Measurements from ENCODE around the gene CYSTM1.

The CYSTM1 gene

DNA sequence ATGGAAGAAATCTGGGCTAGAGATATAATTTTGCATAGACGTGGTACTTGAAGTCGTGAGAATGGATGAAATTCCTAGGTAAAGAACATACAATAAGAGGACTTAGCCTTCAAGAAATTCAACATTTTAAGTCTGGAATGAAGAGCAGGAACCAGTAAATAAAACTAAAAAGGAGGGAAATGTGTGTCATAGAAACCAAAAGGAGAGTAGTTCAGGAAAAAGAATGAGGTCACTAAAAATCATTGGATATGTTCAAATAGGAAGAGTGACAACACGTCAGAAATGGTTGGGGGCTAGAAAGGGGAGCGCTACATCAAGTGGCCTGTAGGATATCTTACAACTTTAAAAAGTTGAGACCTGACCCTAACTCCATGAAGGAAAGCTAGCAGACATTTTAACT is 83.9 kb downstream of the CYSTM1 start:
- Mint-ChIP-seq H3K4me1 (peaks cover 45% of the 10 kb centered on the region), H3K27ac (peak overlapping the region; percentile 82), H3K36me3 (peaks cover 22% of the 10 kb centered on the region), H3K4me3 (peak overlapping the region; percentile 9), H3K9me3 (no peaks in the 10 kb centered on the region), H3K27me3 (no peaks in the 10 kb centered on the region)

DNA sequence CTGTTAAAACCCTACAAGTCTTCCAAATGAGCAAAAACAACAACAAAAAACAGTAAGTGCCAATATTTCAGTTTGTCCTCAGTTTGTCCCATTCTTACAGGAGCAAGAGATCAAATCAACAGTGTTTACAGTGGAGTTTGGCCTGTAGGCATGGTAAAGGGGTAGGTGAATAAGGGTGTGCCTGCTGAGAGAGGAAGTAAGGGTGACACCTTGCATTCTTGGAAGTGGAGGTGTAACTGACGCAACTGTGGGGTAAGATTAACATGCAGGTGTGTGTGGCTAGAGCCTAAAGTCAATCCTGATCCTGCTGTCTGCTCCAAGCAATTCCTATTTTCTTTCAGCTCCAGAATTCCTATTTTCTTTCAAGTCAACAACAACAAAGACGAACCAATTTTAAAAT is 84.5 kb downstream of the CYSTM1 start:
- Mint-ChIP-seq H3K27me3 (no peaks in the 10 kb centered on the region), H3K9me3 (no peaks in the 10 kb centered on the region)

DNA sequence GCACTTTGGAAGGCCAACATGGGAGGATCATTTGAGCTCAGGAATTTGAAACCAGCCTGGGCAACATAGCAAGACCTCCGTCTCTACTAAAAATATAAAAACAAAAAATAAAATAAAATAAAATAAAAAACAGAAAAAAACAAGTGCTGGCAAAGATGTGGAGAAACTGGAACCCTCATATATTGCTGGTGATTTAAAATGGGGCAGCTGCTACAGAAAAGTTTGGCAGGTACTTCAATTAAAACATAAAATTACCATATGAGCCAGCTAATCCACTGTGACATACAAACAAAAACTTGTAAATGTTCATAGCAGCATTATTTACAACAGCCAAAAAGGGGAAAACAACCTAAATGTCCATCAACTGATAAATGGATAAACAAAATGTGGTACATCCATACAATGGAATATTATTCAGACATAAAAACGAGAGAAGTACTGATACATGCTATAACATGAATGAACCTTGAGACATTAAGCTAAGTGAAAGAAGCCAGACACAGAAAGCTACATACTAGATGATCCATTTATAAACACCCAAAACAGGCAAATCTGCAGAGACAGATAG is 85.2 kb downstream of the CYSTM1 start:
- Mint-ChIP-seq H3K36me3 (peaks cover 24% of the 10 kb centered on the region), H3K4me1 (peaks cover 52% of the 10 kb centered on the region), H3K27ac (no peak overlapping the region), H3K4me3 (no peak overlapping the region), H3K9me3 (no peaks in the 10 kb centered on the region), H3K27me3 (no peaks in the 10 kb centered on the region)

More for the DNA sequence above, 84.5 kb downstream of the CYSTM1 start:
- peaks cover 24% of the 10 kb centered on the region for H3K36me3 Mint-ChIP-seq
- peak overlapping the region; percentile 68 for H3K27ac Mint-ChIP-seq
- peaks cover 49% of the 10 kb centered on the region for H3K4me1 Mint-ChIP-seq
- H3K4me3 Mint-ChIP-seq, result peak overlapping the region; percentile 28

DNA sequence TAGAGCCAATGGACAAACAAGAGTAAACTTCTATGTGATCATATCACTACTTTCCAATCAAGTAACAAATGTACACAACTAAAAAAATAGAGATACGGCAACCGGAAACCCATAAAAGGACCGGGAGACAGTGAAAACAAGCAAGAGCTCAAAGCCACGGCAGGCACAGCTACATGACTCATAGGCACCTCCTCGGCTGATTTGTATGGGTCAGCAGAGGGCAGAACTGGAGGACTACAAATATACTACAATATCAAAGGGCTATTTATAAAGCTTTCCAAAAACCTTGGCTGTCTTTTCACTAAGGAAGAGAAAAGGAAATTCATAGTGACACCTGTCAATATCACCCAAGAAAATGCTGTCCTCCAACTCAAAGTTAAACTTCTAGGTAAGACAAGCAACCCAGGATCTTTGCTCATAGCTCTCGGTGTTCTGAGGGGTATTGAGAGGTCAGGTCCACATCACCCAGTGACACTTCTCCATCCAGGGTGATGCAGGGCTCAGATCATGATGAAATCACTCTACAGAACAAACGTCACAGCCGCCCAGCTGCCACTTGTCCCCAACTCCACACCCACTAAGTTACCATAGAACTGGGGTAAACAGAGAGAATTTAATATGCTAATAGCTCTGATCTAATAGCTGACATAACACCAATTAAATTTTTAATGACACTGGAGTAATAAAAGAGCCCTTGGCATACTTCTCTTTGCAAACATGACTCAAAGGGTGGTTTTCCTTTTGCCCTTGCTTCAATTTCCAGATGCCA is 86.6 kb downstream of the CYSTM1 start:
- Mint-ChIP-seq H3K4me1 (peaks cover 66% of the 10 kb centered on the region), H3K27me3 (no peaks in the 10 kb centered on the region), H3K9me3 (no peaks in the 10 kb centered on the region), H3K27ac (peak overlapping the region; percentile 67), H3K36me3 (peaks cover 24% of the 10 kb centered on the region), H3K4me3 (no peak overlapping the region)

DNA sequence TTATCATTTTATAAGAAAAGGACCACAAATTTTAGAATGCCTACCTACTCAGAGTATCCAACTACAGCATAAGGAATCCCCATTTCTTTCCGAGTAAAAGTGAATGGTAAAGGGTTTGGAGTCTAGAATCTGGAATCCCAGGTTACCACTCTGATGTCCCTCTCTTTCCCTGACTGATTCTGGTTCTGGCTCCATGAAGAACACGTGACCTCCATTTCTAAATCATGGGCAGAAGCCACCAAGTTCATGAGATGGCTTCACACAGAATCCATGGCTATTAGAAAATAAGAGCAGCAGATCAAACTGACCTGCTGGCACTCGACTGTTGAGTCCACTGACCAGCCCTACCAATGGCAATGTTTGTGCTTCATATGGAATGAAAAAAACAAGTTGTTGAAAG is 87.2 kb downstream of the CYSTM1 start:
- no peaks in the 10 kb centered on the region for H3K9me3 Mint-ChIP-seq
- H3K27ac Mint-ChIP-seq, result no peak overlapping the region
- no peaks in the 10 kb centered on the region for H3K27me3 Mint-ChIP-seq
- peaks cover 71% of the 10 kb centered on the region for H3K4me1 Mint-ChIP-seq
- H3K4me3 Mint-ChIP-seq, result no peak overlapping the region
- peaks cover 23% of the 10 kb centered on the region for H3K36me3 Mint-ChIP-seq

DNA sequence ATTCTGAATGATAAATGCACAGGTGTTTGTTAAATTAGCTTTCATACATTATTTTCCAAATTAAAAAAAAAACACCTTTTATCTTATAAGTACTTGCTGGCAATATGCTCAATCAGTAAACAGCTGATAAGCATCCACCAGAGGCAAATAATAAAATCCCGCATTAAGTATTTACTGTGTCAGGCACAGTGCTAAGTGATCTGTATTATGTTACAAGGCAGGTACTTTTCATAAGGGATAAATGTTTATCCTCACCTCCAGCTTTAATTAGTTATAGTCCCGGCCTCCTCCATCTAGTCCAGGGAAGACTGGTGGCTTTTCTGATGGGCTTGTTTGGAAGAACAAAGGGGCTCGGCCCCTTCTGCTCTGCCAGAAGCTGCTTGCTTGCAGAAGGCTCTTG is 87.9 kb downstream of the CYSTM1 start:
- Mint-ChIP-seq H3K4me3 (no peak overlapping the region), H3K27me3 (no peaks in the 10 kb centered on the region), H3K36me3 (peaks cover 18% of the 10 kb centered on the region), H3K9me3 (no peaks in the 10 kb centered on the region), H3K27ac (no peak overlapping the region), H3K4me1 (peaks cover 71% of the 10 kb centered on the region)

DNA sequence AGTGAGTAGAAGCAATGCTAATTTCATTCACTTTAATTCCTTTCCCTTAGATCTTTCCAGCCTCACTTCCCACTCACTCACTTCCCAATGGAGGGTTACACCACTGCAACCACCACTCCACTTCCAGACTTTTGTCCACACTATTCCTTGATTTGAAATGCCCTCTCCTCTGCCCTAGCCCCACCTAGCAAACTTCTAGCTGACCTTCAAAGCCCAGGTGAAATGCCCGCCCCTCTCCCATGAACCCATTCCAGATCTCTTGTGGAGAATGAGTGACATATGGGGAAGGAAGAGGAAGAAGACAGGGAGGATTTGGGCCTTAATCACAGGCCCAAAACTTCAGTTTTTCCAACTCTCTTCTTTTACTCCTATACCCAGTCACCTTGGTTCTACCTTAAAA is 90.9 kb downstream of the CYSTM1 start:
- Mint-ChIP-seq H3K27me3 (no peaks in the 10 kb centered on the region), H3K4me3 (no peak overlapping the region), H3K27ac (peak overlapping the region; percentile 9), H3K4me1 (peaks cover 58% of the 10 kb centered on the region), H3K9me3 (no peaks in the 10 kb centered on the region), H3K36me3 (peaks cover 9% of the 10 kb centered on the region)

DNA sequence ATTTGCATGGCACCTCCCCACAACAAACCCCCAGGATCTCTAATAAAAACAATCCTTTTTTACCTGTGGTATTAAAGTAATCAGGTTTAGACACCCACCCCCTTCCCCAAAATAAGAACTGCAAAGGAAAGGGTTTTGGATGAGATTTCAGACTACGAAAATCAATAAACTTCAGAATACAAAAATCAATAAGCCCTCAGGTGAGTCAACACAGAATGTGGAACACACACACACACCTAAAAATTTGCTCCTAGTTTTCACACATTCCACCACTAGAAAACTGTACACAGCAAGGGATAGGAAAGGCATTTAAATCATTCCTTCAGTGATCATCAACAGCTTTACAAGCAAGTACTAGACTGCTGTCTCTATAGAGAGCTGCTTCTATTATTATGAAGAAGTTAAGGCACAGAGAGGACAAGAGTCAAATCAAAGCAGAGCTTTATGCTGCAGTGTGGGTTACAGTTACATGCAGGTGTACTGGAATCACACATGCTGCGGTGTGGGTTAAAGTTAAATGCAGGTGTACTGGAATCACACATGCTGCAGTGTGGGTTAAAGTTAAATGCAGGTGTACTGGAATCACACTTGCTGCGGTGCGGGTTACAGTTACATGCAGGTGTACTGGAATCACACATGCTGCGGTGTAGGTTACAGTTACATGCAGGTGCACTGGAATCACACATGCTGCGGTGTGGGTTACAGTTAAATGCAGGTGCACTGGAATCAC is 91.6 kb downstream of the CYSTM1 start:
- no peaks in the 10 kb centered on the region for H3K27me3 Mint-ChIP-seq
- H3K4me3 Mint-ChIP-seq, result peak overlapping the region; percentile 39
- peak overlapping the region; percentile 9 for H3K27ac Mint-ChIP-seq
- H3K36me3 Mint-ChIP-seq, result peaks cover 9% of the 10 kb centered on the region
- peaks cover 52% of the 10 kb centered on the region for H3K4me1 Mint-ChIP-seq
- no peaks in the 10 kb centered on the region for H3K9me3 Mint-ChIP-seq

DNA sequence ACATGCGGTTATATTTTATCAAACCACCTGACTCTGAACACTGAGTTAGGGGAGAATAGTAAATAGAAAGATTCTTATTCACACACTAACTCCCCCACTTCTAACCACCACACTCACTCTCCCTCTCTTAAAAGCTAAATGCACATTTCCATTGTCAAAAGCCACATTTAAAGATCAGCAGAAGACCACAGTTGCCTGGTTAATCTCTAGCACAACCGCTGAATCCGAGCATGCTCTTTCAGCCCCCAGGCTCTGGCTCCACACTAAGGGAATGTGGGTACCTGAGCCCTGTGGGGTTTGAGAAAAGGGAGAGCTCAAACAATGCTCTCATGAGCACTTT is 92.2 kb downstream of the CYSTM1 start:
- peaks cover 50% of the 10 kb centered on the region for H3K4me1 Mint-ChIP-seq

DNA sequence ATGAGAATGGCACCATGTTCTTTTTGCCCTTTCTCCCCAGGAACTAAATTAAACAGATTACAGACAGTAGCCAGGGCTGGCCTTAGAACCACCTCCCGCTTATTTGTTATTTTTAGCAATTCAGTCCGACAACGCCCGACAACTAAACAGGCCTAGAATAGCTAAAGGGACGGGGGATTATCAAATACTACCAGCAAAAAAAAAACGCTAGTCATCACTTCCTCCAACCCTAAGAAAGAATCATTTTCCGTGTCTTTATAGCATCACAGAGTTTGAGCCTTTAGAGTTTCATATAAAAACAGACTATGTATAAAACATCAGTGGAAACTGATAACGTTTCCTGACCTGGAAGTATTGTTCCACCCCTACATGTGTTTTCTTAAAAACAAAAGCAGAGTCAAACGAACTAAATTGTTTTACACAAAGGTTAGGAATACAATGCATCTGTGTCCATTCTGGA is 92.6 kb downstream of the CYSTM1 start:
- Mint-ChIP-seq H3K9me3 (no peaks in the 10 kb centered on the region), H3K4me3 (peak overlapping the region; percentile 44), H3K4me1 (peaks cover 47% of the 10 kb centered on the region), H3K27ac (peak overlapping the region; percentile 84), H3K36me3 (peaks cover 5% of the 10 kb centered on the region), H3K27me3 (no peaks in the 10 kb centered on the region)

More for the DNA sequence above, 92.2 kb downstream of the CYSTM1 start:
- Mint-ChIP-seq H3K9me3 (no peaks in the 10 kb centered on the region), H3K27ac (peak overlapping the region; percentile 84), H3K4me3 (peak overlapping the region; percentile 44), H3K27me3 (no peaks in the 10 kb centered on the region), H3K36me3 (peaks cover 9% of the 10 kb centered on the region)

DNA sequence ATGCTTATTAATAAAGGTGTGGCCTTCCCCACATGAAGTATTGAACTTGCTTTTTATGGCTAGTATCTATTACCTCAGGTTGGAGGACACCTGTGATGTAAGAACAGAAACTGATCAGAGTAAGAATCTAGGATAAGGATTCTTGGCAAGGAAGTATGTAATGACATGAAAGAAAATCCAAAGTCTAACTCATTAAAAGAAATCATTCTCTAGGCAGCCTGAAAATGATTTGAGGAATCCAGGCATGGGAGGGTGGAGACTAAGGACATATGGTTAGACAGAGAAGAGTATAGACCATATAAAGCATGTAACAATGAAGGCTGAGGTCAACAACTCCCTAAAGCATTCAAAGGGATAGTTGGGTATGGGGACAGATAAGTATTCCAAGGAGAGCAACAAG is 95.0 kb downstream of the CYSTM1 start:
- Mint-ChIP-seq H3K27me3 (no peaks in the 10 kb centered on the region), H3K36me3 (peaks cover 3% of the 10 kb centered on the region), H3K9me3 (no peaks in the 10 kb centered on the region), H3K27ac (no peak overlapping the region), H3K4me3 (no peak overlapping the region), H3K4me1 (peaks cover 52% of the 10 kb centered on the region)

DNA sequence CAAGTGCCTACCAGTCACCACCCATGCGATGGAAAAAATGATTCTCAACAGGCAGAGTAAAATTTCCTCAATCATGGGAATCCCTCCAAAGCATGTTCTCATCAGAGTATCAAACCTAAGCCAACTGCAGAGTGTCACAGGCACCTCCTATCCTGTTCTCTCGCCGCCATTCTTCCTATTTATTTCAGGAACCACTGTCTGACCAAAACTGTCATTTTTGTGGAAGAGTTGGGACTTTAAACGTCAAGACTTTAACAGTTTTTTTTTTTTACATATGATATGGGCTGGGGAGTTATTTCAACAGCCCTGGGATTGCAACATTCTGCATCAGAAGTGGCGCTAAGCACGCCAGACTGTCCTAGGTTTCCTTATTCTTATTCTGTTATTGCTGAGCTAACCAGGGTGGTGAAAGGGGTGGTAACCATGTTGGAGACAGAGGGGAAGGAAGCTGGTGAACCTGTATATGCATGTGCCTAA is 98.5 kb downstream of the CYSTM1 start:
- H3K9me3 Mint-ChIP-seq, result no peaks in the 10 kb centered on the region
- peaks cover 14% of the 10 kb centered on the region for H3K36me3 Mint-ChIP-seq
- no peaks in the 10 kb centered on the region for H3K27me3 Mint-ChIP-seq
- H3K4me3 Mint-ChIP-seq, result no peak overlapping the region
- peaks cover 32% of the 10 kb centered on the region for H3K4me1 Mint-ChIP-seq
- H3K27ac Mint-ChIP-seq, result no peak overlapping the region

DNA sequence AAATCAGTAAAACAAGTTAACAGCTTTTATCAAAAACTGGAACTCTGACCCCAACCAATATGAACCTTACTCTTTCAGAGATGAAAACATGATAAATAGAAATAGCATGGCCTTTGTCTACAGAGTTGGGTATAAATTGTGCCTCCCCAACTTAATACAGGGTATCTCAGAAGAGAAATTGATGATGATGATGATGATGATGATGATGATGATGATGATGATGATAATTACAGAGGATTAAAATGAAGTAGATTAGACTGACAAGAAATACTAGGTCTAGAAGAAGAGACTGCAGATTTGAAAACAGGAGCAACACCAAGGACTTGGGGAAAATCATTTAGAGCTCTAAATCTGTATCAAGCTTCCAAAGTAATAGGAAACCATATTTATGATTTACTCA is 100.8 kb downstream of the CYSTM1 start:
- no peak overlapping the region for H3K4me3 Mint-ChIP-seq
- H3K27me3 Mint-ChIP-seq, result no peaks in the 10 kb centered on the region
- no peak overlapping the region for H3K27ac Mint-ChIP-seq
- peaks cover 15% of the 10 kb centered on the region for H3K36me3 Mint-ChIP-seq
- H3K4me1 Mint-ChIP-seq, result peaks cover 27% of the 10 kb centered on the region
- H3K9me3 Mint-ChIP-seq, result no peaks in the 10 kb centered on the region

DNA sequence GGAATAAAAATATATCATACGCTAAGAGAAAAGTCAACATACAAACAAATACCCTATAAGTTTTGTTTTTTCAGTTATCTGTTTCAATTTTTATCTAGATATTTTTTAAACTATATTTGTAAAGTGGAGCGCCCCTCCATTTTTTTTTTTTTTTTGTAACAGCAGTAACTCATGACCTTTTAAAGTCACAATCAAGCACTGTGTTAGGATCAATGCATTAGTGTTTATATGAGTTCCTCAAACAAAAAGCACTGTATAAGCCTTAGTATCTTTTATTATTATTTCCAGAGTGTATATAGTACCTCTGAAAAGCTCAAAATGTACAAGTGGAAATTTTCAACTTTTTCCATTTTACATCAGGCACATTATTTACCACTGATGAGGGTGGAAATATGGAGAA is 107.3 kb downstream of the CYSTM1 start:
- Mint-ChIP-seq H3K27ac (no peak overlapping the region), H3K27me3 (no peaks in the 10 kb centered on the region), H3K4me3 (no peak overlapping the region), H3K36me3 (peaks cover 9% of the 10 kb centered on the region), H3K4me1 (peaks cover 22% of the 10 kb centered on the region), H3K9me3 (no peaks in the 10 kb centered on the region)

DNA sequence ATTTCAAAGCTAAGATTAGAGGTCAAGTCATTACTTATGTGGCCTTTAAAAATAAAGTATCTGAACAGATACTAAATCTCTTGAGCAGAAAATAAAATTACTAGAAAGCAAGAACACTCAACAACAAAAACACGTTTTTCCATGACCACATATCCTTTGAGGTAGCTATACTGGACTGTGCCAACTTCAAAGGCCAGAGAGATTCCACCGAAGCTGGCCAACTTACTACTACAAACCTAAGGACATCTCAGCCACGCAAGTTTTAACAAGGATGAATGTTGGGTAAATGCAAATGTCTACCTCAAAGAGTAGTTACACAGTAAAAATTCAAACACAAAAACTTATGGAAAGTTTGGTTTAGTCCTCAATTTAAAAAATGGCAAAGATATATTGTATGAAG is 109.0 kb downstream of the CYSTM1 start:
- no peak overlapping the region for H3K4me3 Mint-ChIP-seq
- H3K4me1 Mint-ChIP-seq, result peaks cover 23% of the 10 kb centered on the region
- peaks cover 3% of the 10 kb centered on the region for H3K36me3 Mint-ChIP-seq
- no peaks in the 10 kb centered on the region for H3K27me3 Mint-ChIP-seq
- no peak overlapping the region for H3K27ac Mint-ChIP-seq
- H3K9me3 Mint-ChIP-seq, result no peaks in the 10 kb centered on the region

DNA sequence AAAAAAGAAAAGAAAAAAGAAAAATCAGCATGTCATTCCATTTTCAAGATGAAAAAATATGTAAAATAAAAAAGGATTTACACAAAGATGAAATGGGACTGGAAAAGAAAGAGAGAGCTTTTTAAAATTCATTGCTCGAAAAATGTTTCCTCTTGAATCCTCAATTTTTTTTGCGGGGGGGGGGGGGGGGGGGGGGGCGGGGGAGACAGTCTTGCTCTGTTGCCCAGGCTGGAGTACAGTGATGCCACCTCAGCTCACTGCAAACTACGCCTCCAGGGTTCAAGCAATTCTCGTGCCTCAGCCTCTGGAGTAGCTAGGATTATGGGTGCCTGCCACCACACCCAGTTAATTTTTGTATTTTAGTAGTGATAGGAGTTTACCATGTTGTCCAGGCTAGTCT is 111.4 kb downstream of the CYSTM1 start:
- Mint-ChIP-seq H3K27ac (no peak overlapping the region), H3K27me3 (no peaks in the 10 kb centered on the region), H3K4me3 (no peak overlapping the region), H3K4me1 (peaks cover 43% of the 10 kb centered on the region), H3K9me3 (no peaks in the 10 kb centered on the region), H3K36me3 (peaks cover 9% of the 10 kb centered on the region)
